Activated CD8-positive, alpha-beta memory T cell treated with anti-CD3 and anti-CD28 coated beads for 24 hours (primary cell): ENCODE measurements around the gene SMIM44.
"Not testable (repeated sequence)": the region's sequence is repeated elsewhere in the genome, so short reads cannot be mapped to it uniquely, and the experiment has no call there.

Source experiments
- DNase-seq: peaks from one replicate; pipeline ENCODE4 v3.0.0-alpha.2; 2020

SMIM44 gene

GRCh38 chr19:3456925-3457527 is 26.2 kb downstream of the SMIM44 start:
- DNase-seq = no peak

- no peak for DNase-seq
Measured at GRCh38 chr19:3455960-3456601, 27.2 kb downstream of the SMIM44 start.

DNA sequence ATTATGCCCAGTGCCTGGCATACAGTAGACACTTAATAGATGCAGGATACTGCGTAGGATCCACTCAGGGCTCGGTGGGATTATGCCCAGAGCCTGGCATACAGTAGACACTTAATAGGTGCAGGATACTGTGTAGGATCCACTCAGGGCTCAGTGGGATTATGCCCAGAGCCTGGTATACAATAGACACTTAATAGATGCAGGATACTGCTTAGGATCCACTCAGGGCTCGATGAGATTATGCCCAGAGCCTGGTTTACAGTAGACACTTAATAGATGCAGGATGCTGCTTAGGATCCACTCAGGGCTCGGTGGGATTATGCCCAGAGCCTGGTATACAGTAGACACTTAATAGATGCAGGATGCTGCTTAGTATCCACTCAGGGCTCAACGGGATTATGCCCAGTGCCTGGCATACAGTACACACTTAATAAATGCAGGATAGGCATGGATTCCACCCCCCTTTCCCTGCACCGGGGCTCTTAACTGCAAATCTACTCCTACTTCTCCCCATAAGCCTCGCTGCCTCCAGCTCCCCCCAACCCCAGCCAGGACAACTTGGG is 27.8 kb downstream of the SMIM44 start:
- no peak for DNase-seq

GRCh38 chr19:3454656-3455392 is 28.4 kb downstream of the SMIM44 start:
- no peak for DNase-seq

GRCh38 chr19:3453840-3454239 is 29.4 kb downstream of the SMIM44 start:
- DNase-seq = no peak

GRCh38 chr19:3452942-3453214 is 30.4 kb downstream of the SMIM44 start:
- DNase-seq = not testable (repeated sequence)

GRCh38 chr19:3452171-3452941 is 30.9 kb downstream of the SMIM44 start:
- DNase-seq = no peak

DNA sequence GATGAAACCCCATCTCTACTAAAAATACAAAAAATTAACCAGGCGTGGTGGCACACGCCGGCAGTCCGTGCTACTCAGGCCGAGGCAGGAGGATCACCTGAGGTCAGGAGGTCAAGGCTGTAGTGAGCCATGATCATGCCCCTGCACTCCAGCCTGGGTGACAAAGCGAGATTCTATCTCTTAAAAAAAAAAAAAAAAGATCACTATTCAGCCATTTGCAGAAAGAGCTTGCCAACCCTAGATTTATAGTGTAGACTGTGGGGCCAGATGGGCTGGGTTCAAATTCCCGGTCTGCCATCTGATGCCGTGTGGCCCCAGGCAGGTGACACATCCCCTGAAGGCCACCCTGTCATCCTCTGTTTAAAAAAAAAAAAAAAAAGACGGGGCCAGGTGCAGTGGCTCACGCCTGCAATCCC is 31.8 kb downstream of the SMIM44 start:
- no peak for DNase-seq

GRCh38 chr19:3450796-3451411 is 32.3 kb downstream of the SMIM44 start:
- DNase-seq = no peak

DNA sequence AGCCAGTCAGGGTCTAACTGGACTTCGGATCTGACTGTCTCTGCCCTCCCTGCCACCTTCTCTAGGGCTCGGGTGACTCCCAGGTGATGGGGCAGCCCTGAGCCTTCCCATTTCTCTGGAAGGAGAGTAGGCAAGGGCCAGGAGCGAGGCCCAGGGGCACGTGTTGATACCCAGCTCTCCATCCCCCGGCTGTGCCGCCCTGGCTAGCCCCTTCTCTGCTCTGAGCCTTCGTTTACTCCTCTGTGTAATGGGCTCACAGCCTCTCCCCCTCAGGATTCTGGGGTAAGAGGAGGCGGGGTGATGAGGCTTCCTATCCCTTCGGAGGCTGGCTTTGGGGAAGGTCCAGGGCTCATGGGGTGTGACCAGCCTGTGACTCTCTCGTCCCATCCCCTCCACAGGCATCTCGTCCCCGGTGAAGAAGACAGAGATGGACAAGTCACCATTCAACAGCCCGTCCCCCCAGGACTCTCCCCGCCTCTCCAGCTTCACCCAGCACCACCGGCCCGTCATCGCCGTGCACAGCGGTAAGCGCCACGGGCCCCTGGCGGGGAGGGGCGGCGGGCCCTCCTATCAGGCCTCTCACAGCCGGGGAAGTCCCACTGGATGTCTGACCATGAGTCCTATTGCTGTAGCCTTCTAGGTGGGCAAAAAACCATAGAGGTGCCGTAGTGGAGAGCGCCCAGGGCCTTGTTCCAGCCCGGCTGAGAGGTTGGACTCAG is 34.5 kb downstream of the SMIM44 start:
- DNase-seq = no peak

- not testable (repeated sequence) for DNase-seq
Measured at GRCh38 chr19:3446657-3447056, 36.6 kb downstream of the SMIM44 start.

GRCh38 chr19:3444695-3445234 is 38.5 kb downstream of the SMIM44 start:
- DNase-seq = no peak

DNA sequence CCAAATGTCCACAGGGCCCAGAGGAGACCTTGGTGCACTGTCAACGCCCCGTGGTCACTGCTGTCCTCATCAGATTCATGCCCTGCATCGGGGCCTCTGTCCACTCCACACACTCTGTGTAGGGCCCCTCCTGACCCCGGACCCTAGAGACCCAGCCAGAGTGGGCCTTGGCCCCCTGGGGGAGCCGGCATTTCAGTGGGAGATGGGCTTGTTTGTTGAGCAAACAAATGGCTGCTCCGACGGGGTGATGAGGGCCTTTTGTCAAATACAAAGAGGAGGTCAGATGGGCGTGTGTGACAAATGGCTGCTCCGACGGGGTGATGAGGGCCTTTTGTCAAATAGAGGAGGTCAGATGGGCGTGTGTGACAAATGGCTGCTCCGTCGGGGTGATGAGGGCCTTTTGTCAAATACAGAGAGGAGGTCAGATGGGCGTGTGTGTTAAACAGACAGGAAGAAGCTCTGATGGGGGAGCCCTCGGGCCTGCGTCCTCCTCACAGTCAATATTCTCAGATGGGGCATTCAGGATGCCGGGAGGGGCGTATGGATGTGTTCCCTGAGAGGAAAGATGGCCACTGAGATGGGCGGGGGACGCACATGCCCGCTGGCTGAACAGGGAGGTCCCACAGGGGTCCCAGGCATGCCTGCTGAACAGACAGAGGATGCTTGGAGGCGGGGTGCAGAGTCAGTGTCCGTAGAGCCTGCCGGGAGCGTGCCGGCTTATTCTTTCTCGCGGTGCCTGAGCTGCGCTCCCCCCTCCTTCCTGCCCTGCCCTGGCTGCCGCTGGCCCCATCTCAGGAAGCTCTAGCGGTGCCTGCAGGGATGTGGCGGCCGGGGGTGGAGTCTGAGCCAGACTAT is 39.2 kb downstream of the SMIM44 start:
- DNase-seq = no peak

GRCh38 chr19:3442487-3443071 is 40.7 kb downstream of the SMIM44 start:
- no peak for DNase-seq

DNA sequence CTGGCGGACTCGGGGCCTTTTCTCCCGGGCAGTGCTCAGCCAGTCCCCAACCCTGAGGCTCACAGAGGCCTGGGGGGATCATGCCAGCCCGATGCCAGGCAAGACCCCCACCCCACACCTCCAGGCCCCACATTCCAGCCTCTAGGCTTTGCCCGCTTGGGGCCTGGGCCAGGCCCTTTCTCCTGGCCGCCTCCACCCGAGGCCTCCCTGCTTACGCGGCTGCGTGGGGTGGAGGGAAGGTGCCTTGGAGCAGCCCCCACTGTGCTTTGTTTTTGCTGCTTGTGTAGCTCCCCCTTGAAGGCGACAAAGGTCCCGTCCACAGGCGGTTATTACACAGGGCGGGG is 41.3 kb downstream of the SMIM44 start:
- DNase-seq = no peak

DNA sequence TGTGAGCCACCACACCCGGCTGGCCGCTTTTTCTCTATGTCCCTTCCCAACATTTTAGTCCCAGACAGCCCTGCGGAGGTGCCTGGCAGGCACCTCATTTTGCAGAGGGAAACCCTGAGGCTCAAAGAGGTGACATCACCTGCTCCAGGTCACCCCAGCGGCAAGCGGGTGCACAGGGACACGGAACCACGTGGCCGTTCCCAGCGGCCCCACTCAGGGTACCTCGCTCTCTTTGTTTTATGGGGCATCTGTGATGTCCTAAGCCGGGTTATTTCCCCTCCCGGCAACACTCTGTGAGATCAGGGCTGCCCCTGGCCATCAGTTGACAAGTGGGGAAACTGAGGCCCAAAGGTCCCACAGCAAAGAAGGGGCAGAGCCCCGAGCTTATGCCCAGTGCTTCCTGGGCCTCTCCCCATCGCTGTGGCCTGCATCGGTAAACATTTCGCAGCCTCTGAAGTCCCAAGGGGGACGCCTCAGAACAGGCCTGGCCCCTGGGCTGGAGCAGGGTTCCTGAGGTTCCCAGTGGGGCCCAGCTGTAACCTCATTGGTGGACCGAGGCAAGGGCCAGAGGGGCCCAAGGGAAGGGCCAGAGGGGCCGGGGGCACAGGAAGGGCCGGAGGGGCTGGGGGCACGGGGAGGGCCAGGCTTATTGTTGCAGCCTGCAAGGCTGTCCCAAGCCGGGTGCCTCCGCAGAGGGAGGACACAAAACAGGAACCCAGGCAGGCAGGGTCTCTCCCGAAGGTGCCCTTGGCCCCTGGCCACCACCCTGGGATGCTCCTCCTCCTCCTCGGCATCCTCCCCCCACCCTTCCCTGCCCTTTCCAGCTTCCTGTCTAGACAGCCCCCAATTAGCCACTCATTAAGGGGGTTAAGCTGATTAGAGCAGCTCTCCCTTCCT is 41.9 kb downstream of the SMIM44 start:
- DNase-seq = no peak

GRCh38 chr19:3440082-3440481 is 43.2 kb downstream of the SMIM44 start:
- peak; percentile 79 for DNase-seq

DNA sequence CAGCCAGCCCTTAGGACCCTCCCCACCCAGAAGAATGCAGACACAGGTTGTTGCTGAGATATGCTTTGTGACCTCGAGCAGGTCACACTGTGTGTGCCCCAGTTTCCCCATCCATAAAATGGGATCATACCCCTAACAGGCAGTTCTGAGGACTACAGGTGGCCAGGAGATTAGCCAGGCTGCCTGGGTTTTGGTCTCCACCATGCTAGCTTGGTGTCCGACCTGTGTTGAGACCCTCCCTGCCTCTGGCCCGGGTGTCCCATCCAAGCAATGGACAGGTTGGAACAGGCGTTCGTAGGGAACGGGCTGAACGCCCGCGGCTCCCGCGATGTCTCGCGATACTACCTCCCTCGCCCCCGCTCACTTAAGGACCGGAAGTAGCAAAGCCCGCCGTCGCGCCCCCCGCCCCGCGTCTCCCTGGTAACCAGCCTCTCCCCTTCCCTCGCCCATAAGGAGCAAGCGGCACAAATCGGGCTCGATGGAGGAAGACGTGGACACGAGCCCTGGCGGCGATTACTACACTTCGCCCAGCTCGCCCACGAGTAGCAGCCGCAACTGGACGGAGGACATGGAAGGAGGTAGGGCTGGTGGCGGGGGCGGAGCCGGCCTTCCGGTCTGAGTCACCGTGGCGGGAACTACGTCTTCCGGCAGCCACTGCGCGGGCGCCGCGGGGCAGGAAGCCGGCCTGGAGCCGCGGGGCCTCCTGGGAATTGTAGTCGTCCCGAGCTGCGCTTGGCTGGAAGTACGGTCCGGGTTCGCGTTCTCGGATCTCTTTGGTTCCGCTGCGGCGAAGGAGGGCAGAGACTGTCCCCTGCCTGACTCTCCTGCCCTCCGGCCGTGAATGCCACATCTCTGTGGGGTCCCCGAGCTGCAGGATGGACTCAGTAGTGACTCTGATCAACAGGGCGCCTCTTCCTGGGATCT is 48.3 kb downstream of the SMIM44 start:
- peak; percentile 99 for DNase-seq
